ENCODE results near the gene ZNF205. TPM values are rescaled to one million over a fixed set of nuclear protein-coding genes. Genes with fewer than 3 reads are reported as not detected.

Gene ZNF205
- total and polyA plus RNA-seq, 2 of the 13 experiments (the other 11 are each of a cell fraction or from before 2014, with no cell fraction given) = 5.8 to 10.2 TPM

DNA sequence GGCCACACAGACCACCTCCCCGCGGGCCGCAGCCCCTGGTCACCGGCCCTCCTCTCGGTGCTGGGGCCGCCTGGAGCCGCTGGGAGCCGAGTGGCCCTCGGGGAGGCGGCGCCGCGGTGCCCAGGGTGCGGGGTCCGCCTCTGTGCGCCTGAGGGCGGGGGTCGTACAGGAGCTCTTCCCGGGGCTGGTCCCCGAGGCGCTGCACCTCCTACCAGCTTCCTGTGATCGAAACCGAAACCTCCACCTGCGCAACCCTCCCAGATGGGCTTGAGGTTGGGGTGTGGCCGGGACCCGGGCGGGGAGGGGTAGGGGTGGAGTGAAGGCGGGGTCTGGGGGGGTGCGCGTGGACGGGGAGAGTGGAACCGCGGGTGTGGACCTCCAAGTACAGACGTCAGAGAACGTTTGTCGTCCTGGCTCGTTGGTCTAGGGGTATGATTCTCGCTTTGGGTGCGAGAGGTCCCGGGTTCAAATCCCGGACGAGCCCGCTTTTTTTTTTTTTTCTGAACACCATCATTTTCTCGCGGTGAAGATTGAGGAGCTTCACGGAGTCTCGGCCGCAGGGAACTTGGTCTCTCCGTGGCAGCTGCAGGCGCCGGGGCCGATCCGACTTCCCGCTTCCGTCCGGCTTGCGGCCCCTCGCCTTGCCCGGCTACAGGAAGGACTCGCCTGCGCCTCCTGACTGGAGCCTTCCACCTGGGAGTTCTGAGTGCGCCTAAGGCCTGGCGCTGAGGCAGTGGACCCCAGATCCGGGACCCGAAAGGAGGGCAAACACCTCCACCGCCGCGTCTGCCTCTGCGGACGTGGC lies 46.3 kb downstream of the ZNF205 start (continued):
- TF ChIP-seq MED1 (CRISPR knock-in tag; IDR thresholded peaks at IDR 0.05) (peak; percentile 55; the same call in 1 of the 2 replicates), HOXA3 (CRISPR knock-in tag; IDR thresholded peaks at IDR 0.05) (peak; percentile 79), ZNF335 (CRISPR knock-in tag; IDR thresholded peaks at IDR 0.05) (peak; percentile 68; the same call in 1 of the 2 replicates), SIN3A (IDR thresholded peaks at IDR 0.05; ENCODE audit: borderline replicate concordance, low read depth, low read length) (peak; percentile 11; the same call in 1 of the 2 replicates), NR2F6 (IDR thresholded peaks at IDR 0.05) (no peak), NR2F6 (CRISPR knock-in tag; IDR thresholded peaks at IDR 0.05) (peak; percentile 5; the same call in 1 of the 2 replicates), ZNF577 (CRISPR knock-in tag; IDR thresholded peaks at IDR 0.05; ENCODE audit: borderline replicate concordance, low read depth) (no peak), NR2F2 (IDR thresholded peaks at IDR 0.05; ENCODE audit: borderline replicate concordance, low read depth) (no peak), ZKSCAN8 (CRISPR knock-in tag; IDR thresholded peaks at IDR 0.05; ENCODE audit: borderline replicate concordance) (no peak), ZNF556 (CRISPR knock-in tag; IDR thresholded peaks at IDR 0.05; ENCODE audit: borderline replicate concordance) (no peak), POLR2G (IDR thresholded peaks at IDR 0.05; ENCODE audit: low read depth, low read length) (peak; percentile 54; the same call in 1 of the 2 replicates), SPEN (CRISPR knock-in tag; IDR thresholded peaks at IDR 0.05; ENCODE audit: low read depth) (peak; percentile 15; the same call in 1 of the 2 replicates), ZNF782 (CRISPR knock-in tag; IDR thresholded peaks at IDR 0.05; ENCODE audit: borderline replicate concordance) (no peak), BCL3 (CRISPR knock-in tag; IDR thresholded peaks at IDR 0.05) (no peak), PPARG (CRISPR knock-in tag; conservative IDR thresholded peaks at IDR 0.05) (no peak), NFE2L2 (IDR thresholded peaks at IDR 0.05; ENCODE audit: low read length) (no peak), SAFB2 (CRISPR knock-in tag; IDR thresholded peaks at IDR 0.05; ENCODE audit: borderline replicate concordance, low read depth) (no peak; the same call in 1 of the 2 replicates), JUN (CRISPR knock-in tag; IDR thresholded peaks at IDR 0.05) (no peak), IRF1 (CRISPR knock-in tag; IDR thresholded peaks at IDR 0.05; ENCODE audit: low read depth) (peak; percentile 90; the same call in 1 of the 2 replicates)
- TF ChIP-seq, protein P1, sequence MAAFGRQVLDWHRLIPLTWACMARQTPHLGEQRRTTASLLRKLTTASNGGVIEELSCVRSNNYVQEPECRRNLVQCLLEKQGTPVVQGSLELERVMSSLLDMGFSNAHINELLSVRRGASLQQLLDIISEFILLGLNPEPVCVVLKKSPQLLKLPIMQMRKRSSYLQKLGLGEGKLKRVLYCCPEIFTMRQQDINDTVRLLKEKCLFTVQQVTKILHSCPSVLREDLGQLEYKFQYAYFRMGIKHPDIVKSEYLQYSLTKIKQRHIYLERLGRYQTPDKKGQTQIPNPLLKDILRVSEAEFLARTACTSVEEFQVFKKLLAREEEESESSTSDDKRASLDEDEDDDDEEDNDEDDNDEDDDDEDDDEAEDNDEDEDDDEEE (CRISPR knock-in tag; IDR thresholded peaks at IDR 0.05) = no peak
- TF ChIP-seq, protein P2, sequence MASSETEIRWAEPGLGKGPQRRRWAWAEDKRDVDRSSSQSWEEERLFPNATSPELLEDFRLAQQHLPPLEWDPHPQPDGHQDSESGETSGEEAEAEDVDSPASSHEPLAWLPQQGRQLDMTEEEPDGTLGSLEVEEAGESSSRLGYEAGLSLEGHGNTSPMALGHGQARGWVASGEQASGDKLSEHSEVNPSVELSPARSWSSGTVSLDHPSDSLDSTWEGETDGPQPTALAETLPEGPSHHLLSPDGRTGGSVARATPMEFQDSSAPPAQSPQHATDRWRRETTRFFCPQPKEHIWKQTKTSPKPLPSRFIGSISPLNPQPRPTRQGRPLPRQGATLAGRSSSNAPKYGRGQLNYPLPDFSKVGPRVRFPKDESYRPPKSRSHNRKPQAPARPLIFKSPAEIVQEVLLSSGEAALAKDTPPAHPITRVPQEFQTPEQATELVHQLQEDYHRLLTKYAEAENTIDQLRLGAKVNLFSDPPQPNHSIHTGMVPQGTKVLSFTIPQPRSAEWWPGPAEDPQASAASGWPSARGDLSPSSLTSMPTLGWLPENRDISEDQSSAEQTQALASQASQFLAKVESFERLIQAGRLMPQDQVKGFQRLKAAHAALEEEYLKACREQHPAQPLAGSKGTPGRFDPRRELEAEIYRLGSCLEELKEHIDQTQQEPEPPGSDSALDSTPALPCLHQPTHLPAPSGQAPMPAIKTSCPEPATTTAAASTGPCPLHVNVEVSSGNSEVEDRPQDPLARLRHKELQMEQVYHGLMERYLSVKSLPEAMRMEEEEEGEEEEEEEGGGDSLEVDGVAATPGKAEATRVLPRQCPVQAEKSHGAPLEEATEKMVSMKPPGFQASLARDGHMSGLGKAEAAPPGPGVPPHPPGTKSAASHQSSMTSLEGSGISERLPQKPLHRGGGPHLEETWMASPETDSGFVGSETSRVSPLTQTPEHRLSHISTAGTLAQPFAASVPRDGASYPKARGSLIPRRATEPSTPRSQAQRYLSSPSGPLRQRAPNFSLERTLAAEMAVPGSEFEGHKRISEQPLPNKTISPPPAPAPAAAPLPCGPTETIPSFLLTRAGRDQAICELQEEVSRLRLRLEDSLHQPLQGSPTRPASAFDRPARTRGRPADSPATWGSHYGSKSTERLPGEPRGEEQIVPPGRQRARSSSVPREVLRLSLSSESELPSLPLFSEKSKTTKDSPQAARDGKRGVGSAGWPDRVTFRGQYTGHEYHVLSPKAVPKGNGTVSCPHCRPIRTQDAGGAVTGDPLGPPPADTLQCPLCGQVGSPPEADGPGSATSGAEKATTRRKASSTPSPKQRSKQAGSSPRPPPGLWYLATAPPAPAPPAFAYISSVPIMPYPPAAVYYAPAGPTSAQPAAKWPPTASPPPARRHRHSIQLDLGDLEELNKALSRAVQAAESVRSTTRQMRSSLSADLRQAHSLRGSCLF (CRISPR knock-in tag; IDR thresholded peaks at IDR 0.05; ENCODE audit: borderline replicate concordance) = no peak

Measured in HepG2 (cell line).